Urinary bladder (tissue), 4 donors: ENCODE measurements around the gene VWCE. TPM values are rescaled to one million over a fixed set of nuclear protein-coding genes. Genes with fewer than 3 reads are reported as not detected.
"Not testable (repeated sequence)": the region's sequence is repeated elsewhere in the genome, so short reads cannot be mapped to it uniquely, and the experiment has no call there.

Experiments used
- DNase-seq: peaks from one replicate; pipeline ENCODE4 v3.0.0-alpha.2; 2015; ENCODE audit errors: extremely low spot score
- H3K27ac ChIP-seq: one replicate; pipeline ENCODE4 v1.5.1; 2013; ENCODE audit warnings: low read depth, mild to moderate bottlenecking, moderate library complexity
- H3K36me3 ChIP-seq: one replicate; pipeline ENCODE4 v1.6.1; 2013; ENCODE audit warnings: mild to moderate bottlenecking, moderate library complexity; ENCODE audit not compliant: insufficient read depth
- H3K4me1 ChIP-seq: one replicate; pipeline ENCODE4 v1.6.1; 2013; ENCODE audit warnings: mild to moderate bottlenecking, moderate library complexity; ENCODE audit not compliant: insufficient read depth
- H3K4me3 ChIP-seq: one replicate; pipeline ENCODE4 v1.5.1; 2013; ENCODE audit warnings: low read depth, low read length
- WGBS: extraction: QIAGEN DNeasy Blood & Tissue Kit; methylation state at CpG from one replicate; pipeline ENCODE4 v1.1.7; 2013; 5-methylcytosine and 5-hydroxymethylcytosine counted together
- polyA plus RNA-seq: library from polyadenylated mRNA; stranded (reverse); fragments of 200-250 nt; gene quantifications from one replicate; pipeline ENCODE4 v1.2.3, GENCODE V29; 2013
- total RNA-seq: library from RNA; depleted of rRNA; stranded (reverse); fragments of >200 nt; gene quantifications from one replicate; pipeline ENCODE4 v1.2.3, GENCODE V29; 2014
- donor health status: healthy with polysubstance abuse.
- donor health status: healthy.

VWCE gene
- total and polyA plus RNA-seq, 2 donors, result 0.63 to 0.67 TPM

DNA sequence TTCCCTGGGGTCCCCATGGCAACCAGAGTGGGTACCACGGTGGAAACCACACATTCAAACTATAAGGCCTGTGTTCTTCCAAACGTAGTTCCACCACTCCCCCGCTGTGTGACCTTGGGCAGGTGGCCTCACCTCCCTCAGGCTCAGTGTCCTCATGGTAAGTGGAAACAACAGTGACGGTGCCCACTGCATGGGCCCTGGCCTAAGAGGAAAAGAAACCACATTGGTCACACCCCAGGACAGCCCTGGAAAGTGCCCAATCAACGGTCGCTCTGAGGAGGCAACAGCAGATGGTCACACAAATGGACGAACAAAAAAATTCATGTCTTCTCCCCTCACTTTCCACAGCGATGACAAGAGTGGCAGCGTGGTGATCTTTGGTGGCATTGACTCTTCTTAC is 47.0 kb downstream of the VWCE start:
- not testable (repeated sequence) for H3K36me3 ChIP-seq, H3K4me1 ChIP-seq, H3K27ac ChIP-seq, H3K4me3 ChIP-seq, DNase-seq
- 87% methylated on average over 9 of the region's 9 CpGs for WGBS

DNA sequence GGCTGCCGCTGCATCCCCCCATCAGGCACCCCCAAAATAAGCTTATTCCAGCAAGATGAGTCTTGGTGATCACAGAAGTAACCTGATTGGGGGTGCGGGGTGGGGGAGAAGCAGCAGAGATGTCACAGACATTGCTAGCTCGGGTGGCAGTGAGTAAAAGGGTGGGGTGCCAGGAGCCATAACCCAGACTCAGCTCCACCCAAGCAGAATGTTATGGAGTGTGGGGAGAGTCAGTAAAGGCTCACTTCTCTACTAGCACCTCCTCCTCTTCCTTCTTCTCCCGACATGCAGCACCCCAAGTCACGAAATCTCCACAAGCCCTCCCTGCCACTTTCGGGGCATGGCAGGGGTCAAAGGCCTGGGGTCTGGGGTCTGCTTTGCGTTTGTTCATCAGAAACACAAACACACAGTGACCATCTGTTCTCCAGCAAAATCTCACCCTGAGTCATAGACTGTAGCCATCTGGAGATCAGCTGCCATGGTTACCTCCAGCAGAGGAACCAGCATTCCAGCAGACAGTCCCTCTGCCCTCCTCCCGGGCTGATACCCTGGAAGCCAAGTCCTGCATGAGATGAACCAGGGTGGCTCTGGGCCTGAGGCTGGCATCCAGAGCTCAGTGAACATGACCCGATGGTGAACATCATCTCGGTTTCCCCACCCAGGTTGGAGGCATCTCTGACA is 49.7 kb downstream of the VWCE start:
- H3K27ac ChIP-seq, H3K4me1 ChIP-seq, H3K36me3 ChIP-seq, DNase-seq, H3K4me3 ChIP-seq: not testable (repeated sequence)
- WGBS, result no CpG with 5 or more reads among the region's 10 CpGs

DNA sequence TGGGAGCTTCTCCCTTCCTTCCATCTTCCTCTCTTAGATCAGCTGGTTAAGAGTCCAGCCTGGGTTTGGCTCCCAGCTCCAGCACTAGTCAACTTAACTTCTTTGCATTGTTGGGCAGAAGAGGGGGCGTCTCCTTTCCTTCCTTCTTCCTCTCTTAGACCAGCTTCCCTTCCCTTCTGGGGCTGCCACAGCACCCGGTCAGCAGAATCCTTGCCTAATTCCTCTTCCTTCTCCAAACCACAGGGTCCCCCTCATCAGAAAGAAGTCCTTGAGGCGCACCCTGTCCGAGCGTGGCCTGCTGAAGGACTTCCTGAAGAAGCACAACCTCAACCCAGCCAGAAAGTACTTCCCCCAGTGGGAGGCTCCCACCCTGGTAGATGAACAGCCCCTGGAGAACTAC is 53.6 kb downstream of the VWCE start:
- H3K36me3 ChIP-seq, H3K4me1 ChIP-seq, H3K27ac ChIP-seq, DNase-seq, H3K4me3 ChIP-seq: not testable (repeated sequence)
- no CpG with 5 or more reads among the region's 5 CpGs for WGBS

DNA sequence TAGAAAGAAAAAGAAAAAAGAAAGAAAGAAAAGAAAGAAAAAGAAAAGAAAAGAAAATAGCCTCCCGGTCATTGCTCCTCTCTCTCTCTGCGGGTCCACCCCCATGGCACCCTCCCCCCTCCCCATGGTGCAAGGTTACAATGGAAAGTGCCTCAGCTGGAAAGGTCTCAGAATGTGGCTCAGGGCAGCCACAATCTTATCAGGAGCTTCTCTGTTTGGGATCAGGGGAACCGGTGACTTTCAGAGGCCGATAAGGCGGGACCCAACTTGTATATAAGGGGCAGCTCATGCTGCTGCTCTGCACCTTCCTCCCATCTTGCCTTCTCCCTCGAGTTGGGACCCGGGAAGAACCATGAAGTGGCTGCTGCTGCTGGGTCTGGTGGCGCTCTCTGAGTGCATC is 54.2 kb downstream of the VWCE start, which contains the start of gene PGA5:
PGA5 (plus strand) TSS at position 301 of the 400 bp plus-strand sequence; CDS start at position 353, 52 bp downstream.
- WGBS, result no CpG with 5 or more reads among the region's 8 CpGs
- H3K4me1 ChIP-seq, H3K4me3 ChIP-seq, DNase-seq, H3K27ac ChIP-seq, H3K36me3 ChIP-seq: not testable (repeated sequence)

DNA sequence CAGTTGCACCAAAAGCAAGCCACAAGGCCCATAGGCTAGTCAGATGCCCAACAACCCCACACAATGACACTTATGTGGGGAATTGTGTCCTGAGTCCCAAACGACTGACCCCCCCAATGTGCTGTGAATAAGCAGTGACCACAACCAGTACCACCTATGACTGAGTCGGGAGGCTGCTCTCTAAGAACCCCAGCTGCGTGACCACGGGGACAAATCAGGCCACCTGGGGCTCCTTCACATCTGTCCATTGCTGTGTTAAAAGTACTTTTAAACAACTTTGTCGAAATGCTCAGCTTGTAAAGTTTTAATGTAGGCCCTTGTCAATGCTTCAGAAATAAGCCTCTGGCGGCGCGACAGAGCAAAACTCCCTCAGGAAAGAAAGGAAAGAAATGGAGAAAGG is 54.8 kb downstream of the VWCE start:
- H3K4me1 ChIP-seq, H3K36me3 ChIP-seq, DNase-seq, H3K4me3 ChIP-seq, H3K27ac ChIP-seq: not testable (repeated sequence)
- WGBS, result 40% methylated on average over 8 of the region's 8 CpGs

GRCh38 chr11:61237130-61237529 is 58.0 kb downstream of the VWCE start:
- not testable (repeated sequence) for H3K27ac ChIP-seq, H3K36me3 ChIP-seq, DNase-seq, H3K4me3 ChIP-seq, H3K4me1 ChIP-seq
- WGBS, result no CpG with 5 or more reads among the region's 4 CpGs

GRCh38 chr11:61232548-61233145 is 62.5 kb downstream of the VWCE start:
- not testable (repeated sequence) for H3K36me3 ChIP-seq, H3K27ac ChIP-seq, DNase-seq, H3K4me1 ChIP-seq, H3K4me3 ChIP-seq
- no CpG with 5 or more reads among the region's 3 CpGs for WGBS

- H3K27ac ChIP-seq, DNase-seq, H3K4me3 ChIP-seq, H3K4me1 ChIP-seq, H3K36me3 ChIP-seq: not testable (repeated sequence)
- 50% methylated on average over 1 of the region's 5 CpGs for WGBS
These were observed 63.5 kb downstream of the VWCE start for GRCh38 chr11:61231585-61231984.

GRCh38 chr11:61231033-61231432 is 64.1 kb downstream of the VWCE start:
- DNase-seq, H3K4me1 ChIP-seq, H3K4me3 ChIP-seq, H3K27ac ChIP-seq, H3K36me3 ChIP-seq: not testable (repeated sequence)
- no CpG with 5 or more reads among the region's 15 CpGs for WGBS

DNA sequence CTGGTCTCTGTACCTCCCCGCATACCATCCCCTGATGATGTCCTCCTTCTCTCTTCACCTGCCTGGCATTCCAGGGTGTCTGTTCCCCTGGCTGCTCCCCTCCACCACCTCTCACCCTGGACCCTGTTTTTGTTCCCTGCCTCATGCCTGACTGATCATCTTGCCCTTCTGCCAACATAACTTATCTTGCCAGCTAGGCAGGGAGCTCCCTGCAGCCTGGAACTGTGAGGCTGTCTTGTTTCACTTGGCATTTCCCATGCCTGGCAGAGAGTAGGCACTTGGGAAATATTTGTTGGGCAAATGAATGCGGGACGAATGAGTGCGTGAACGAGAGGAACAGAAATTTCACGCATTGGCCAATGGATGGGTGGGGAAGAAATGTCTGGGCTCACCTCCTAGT is 65.7 kb downstream of the VWCE start:
- not testable (repeated sequence) for H3K4me3 ChIP-seq, H3K36me3 ChIP-seq, H3K27ac ChIP-seq, H3K4me1 ChIP-seq, DNase-seq
- WGBS, result no CpG with 5 or more reads among the region's 6 CpGs

GRCh38 chr11:61226457-61227137 is 68.5 kb downstream of the VWCE start:
- not testable (repeated sequence) for H3K4me3 ChIP-seq, H3K36me3 ChIP-seq, DNase-seq, H3K27ac ChIP-seq, H3K4me1 ChIP-seq
- WGBS, result no CpG with 5 or more reads among the region's 10 CpGs

- no CpG with 5 or more reads among the region's 5 CpGs for WGBS
- not testable (repeated sequence) for H3K4me3 ChIP-seq
These were observed 72.4 kb downstream of the VWCE start for GRCh38 chr11:61222692-61223091.

DNA sequence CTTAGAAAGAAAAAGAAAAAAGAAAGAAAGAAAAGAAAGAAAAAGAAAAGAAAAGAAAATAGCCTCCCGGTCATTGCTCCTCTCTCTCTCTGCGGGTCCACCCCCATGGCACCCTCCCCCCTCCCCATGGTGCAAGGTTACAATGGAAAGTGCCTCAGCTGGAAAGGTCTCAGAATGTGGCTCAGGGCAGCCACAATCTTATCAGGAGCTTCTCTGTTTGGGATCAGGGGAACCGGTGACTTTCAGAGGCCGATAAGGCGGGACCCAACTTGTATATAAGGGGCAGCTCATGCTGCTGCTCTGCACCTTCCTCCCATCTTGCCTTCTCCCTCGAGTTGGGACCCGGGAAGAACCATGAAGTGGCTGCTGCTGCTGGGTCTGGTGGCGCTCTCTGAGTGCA is 73.1 kb downstream of the VWCE start, which contains the start of gene PGA4:
PGA4 (plus strand) TSS at position 301 of the 400 bp plus-strand sequence; CDS start at position 355, 54 bp downstream.
- not testable (repeated sequence) for H3K4me3 ChIP-seq, DNase-seq, H3K36me3 ChIP-seq, H3K27ac ChIP-seq, H3K4me1 ChIP-seq
- no CpG with 5 or more reads among the region's 8 CpGs for WGBS

More at GRCh38 chr11:61222692-61223091, 72.4 kb downstream of the VWCE start:
- H3K27ac ChIP-seq, H3K36me3 ChIP-seq, H3K4me1 ChIP-seq, DNase-seq: not testable (repeated sequence)

GRCh38 chr11:61219016-61219415 is 76.1 kb downstream of the VWCE start:
- WGBS, result 90% methylated on average over 5 of the region's 5 CpGs
- not testable (repeated sequence) for H3K4me1 ChIP-seq, H3K4me3 ChIP-seq, H3K36me3 ChIP-seq, DNase-seq, H3K27ac ChIP-seq
